Upper lobe of left lung (tissue), 6 donors: ENCODE data around the gene VGLL3. TPM values are rescaled to one million over a fixed set of nuclear protein-coding genes. Genes with fewer than 3 reads are reported as not detected.
"Not testable (repeated sequence)": the region's sequence is repeated elsewhere in the genome, so short reads cannot be mapped to it uniquely, and the experiment has no call there.

ENCODE experiments used
- ATAC-seq, 2 donors: fragments of 200-7000 bp; cut with Tn5 transposase; one replicate each; pipeline ENCODE4 v1.9.1; 2022; ENCODE audit warnings: mild to moderate bottlenecking in 2 of 2, moderate library complexity in 2 of 2; ENCODE audit not compliant: low FRiP score in 2 of 2
- DNase-seq, 2 donors: peaks; one replicate each; pipeline ENCODE4 v3.0.0-alpha.2; 2019 to 2020
- H3K27ac ChIP-seq, 4 donors: fragments of 200-600 bp; sonication (generic); one replicate each; pipeline ENCODE4 v1.5.1; 2016 to 2019
- H3K27me3 ChIP-seq, 4 donors: fragments of 200-600 bp; sonication (generic); one replicate each; pipeline ENCODE4 v1.5.1; 2017 to 2019
- H3K36me3 ChIP-seq, 4 donors: fragments of 200-600 bp; sonication (generic); one replicate each; pipeline ENCODE4 v1.5.1; 2016 to 2019
- H3K4me1 ChIP-seq, 4 donors: fragments of 200-600 bp; sonication (generic); one replicate each; pipeline ENCODE4 v1.5.1; 2018 to 2019
- H3K4me3 ChIP-seq, 4 donors: fragments of 200-600 bp; sonication (generic); one replicate each; pipeline ENCODE4 v1.5.1; 2017 to 2019; ENCODE audit warnings: mild to moderate bottlenecking in 2 of 4, moderate library complexity in 1 of 4
- H3K9me3 ChIP-seq, 4 donors: fragments of 200-600 bp; sonication (generic); one replicate each; pipeline ENCODE4 v1.5.1; 2018 to 2019
- CTCF ChIP-seq, 6 experiments: fragments of 450-650 bp in 4 of 6; fragments of 200-600 bp in 2 of 6; sonication (generic) in 2 of 6; IDR thresholded peaks; one replicate each; pipeline ENCODE4 v1.5.1; 2016 to 2019; ENCODE audit warnings: antibody characterized with exemption in 6 of 6
- EP300 ChIP-seq, 4 donors: sonication (generic); formaldehyde crosslinking; IDR thresholded peaks; one replicate each; pipeline ENCODE4 v1.5.1; 2017; ENCODE audit warnings: antibody characterized with exemption in 4 of 4, control low read depth in 2 of 4
- POLR2A ChIP-seq, 4 donors: fragments of 450-650 bp; IDR thresholded peaks; one replicate each; pipeline ENCODE4 v1.5.1; 2016 to 2017; ENCODE audit warnings: antibody characterized with exemption in 4 of 4, mild to moderate bottlenecking in 2 of 4
- POLR2AphosphoS5 ChIP-seq, 2 donors: sonication (generic); formaldehyde crosslinking; IDR thresholded peaks; one replicate each; pipeline ENCODE4 v1.5.1; 2017; ENCODE audit warnings: antibody characterized with exemption in 2 of 2
- WGBS, 2 donors: methylation state at CpG; one replicate each; pipeline ENCODE4 v1.1.5; 2017 to 2018; 5-methylcytosine and 5-hydroxymethylcytosine counted together
- total RNA-seq, 6 donors: library from RNA; depleted of rRNA in 4 of 6; stranded (reverse); fragments of >200 nt in 4 of 6; gene quantifications; one replicate each; pipeline versions ENCODE4 v1.1.0 to v1.2.1, GENCODE V29; 2016 to 2021
- donor health status: DM: no; HTN: no; CAD: no; lungs with moderate emphysema.
- donor health status: DM: no; HTN: yes; CAD: no; lungs with severe emphysema.

Gene VGLL3
- total RNA-seq, 6 donors from 2014 or later = 11.5 to 50.5 (median 38.3) TPM

GRCh38 chr3:87025661-87026645 lies 35.0 kb upstream of the VGLL3 start:
- TF ChIP-seq POLR2AphosphoS5 (IDR thresholded peaks at IDR 0.05) (no peak), EP300 (IDR thresholded peaks at IDR 0.05) (no peak), POLR2A (IDR thresholded peaks at IDR 0.05) (no peak), CTCF (IDR thresholded peaks at IDR 0.05) (no peak)
- ATAC-seq (no peak), DNase-seq (no peak)
- Histone ChIP-seq H3K4me3 (no peak overlapping the region), H3K36me3 (no peaks in the 10 kb centered on the region), H3K4me1 (no peaks in the 10 kb centered on the region), H3K27me3 (no peaks in the 10 kb centered on the region), H3K27ac (no peak overlapping the region), H3K9me3 (no peaks in the 10 kb centered on the region)
- WGBS, 2 donors = 68 to 73% methylated on average over 3 of the region's 3 CpGs

- DNase-seq, H3K4me3 ChIP-seq, H3K27me3 ChIP-seq, ATAC-seq, H3K9me3 ChIP-seq, H3K4me1 ChIP-seq, H3K36me3 ChIP-seq, H3K27ac ChIP-seq: not testable (repeated sequence)
- WGBS, 2 donors = 77 to 100% methylated on average over 2 to 6 of the region's 6 CpGs
Measured at GRCh38 chr3:87017370-87017769, 26.4 kb upstream of the VGLL3 start.

GRCh38 chr3:87009271-87009670 lies 18.3 kb upstream of the VGLL3 start:
- TF ChIP-seq EP300 (IDR thresholded peaks at IDR 0.05) (no peak), POLR2A (IDR thresholded peaks at IDR 0.05) (no peak), POLR2AphosphoS5 (IDR thresholded peaks at IDR 0.05) (no peak), CTCF (IDR thresholded peaks at IDR 0.05) (no peak)
- ATAC-seq (no peak), DNase-seq (no peak)
- no peaks in the 10 kb centered on the region for H3K36me3 ChIP-seq
- H3K4me3 ChIP-seq = no peak overlapping the region
- no peak overlapping the region for H3K27ac ChIP-seq
- 38 to 63% methylated on average over 2 of the region's 2 CpGs for WGBS, 2 donors
- no peaks in the 10 kb centered on the region for H3K4me1 ChIP-seq
- H3K9me3 ChIP-seq = no peaks in the 10 kb centered on the region
- no peaks in the 10 kb centered on the region for H3K27me3 ChIP-seq

GRCh38 chr3:87006844-87007439 lies 16.0 kb upstream of the VGLL3 start:
- no peak for ATAC-seq
- WGBS, 2 donors = 48 to 61% methylated on average over 4 of the region's 4 CpGs

More at GRCh38 chr3:87006844-87007439, 16.0 kb upstream of the VGLL3 start:
- Histone ChIP-seq H3K27ac (no peak overlapping the region), H3K4me1 (no peaks in the 10 kb centered on the region), H3K27me3 (no peaks in the 10 kb centered on the region), H3K4me3 (no peak overlapping the region), H3K9me3 (no peaks in the 10 kb centered on the region), H3K36me3 (no peaks in the 10 kb centered on the region)
- no peak for TF ChIP-seq POLR2AphosphoS5 (IDR thresholded peaks at IDR 0.05)
- TF ChIP-seq EP300 (IDR thresholded peaks at IDR 0.05) = no peak
- TF ChIP-seq CTCF (IDR thresholded peaks at IDR 0.05) = no peak
- TF ChIP-seq POLR2A (IDR thresholded peaks at IDR 0.05) = no peak
- no peak for DNase-seq
